OCI-LY1 (cell line): ENCODE results near the gene ZNF275.

Experiments used
- H2AFZ ChIP-seq: fragments of 200-600 bp; sonication (generic), shearing (Covaris generic); 2 replicates; pipeline ENCODE4 v1.6.0; 2014; ENCODE audit warnings: antibody characterized with exemption, mild to moderate bottlenecking, low read length
- H3F3A ChIP-seq: fragments of 200-600 bp; sonication (generic), shearing (Covaris generic); 2 replicates; pipeline ENCODE4 v1.6.0; 2014; ENCODE audit warnings: mild to moderate bottlenecking, antibody characterized with exemption, low read length, moderate library complexity; ENCODE audit not compliant: insufficient read depth
- H3K27ac ChIP-seq: fragments of 200-600 bp; sonication (generic); 2 replicates; pipeline ENCODE4 v1.5.1; 2014; ENCODE audit warnings: low read length, mixed run types, mild to moderate bottlenecking, low read depth; ENCODE audit not compliant: poor library complexity, severe bottlenecking
- H3K27me3 ChIP-seq: fragments of 200-600 bp; sonication (generic); 2 replicates; pipeline ENCODE4 v1.6.0; 2014; ENCODE audit warnings: antibody characterized with exemption, mild to moderate bottlenecking, low read length, moderate library complexity; ENCODE audit not compliant: insufficient read depth
- H3K36me3 ChIP-seq: fragments of 200-600 bp; sonication (generic); 2 replicates; pipeline ENCODE4 v1.6.1; 2014; ENCODE audit warnings: mild to moderate bottlenecking, antibody characterized with exemption, low read length, moderate library complexity, mixed read lengths; ENCODE audit not compliant: insufficient read depth
- H3K4me1 ChIP-seq: fragments of 200-600 bp; sonication (generic); 2 replicates; pipeline ENCODE4 v1.5.1; 2014; ENCODE audit warnings: mild to moderate bottlenecking, low read length, moderate library complexity; ENCODE audit not compliant: insufficient read depth, severe bottlenecking
- H3K4me2 ChIP-seq: fragments of 200-600 bp; sonication (generic), shearing (Covaris generic); 2 replicates; pipeline ENCODE4 v1.6.1; 2014; ENCODE audit warnings: low read length
- H3K4me3 ChIP-seq: fragments of 200-600 bp; sonication (generic); 2 replicates; pipeline ENCODE4 v1.5.1; 2014; ENCODE audit warnings: low read length, low read depth, mild to moderate bottlenecking, mixed read lengths; ENCODE audit not compliant: poor library complexity, severe bottlenecking
- H3K79me2 ChIP-seq: fragments of 200-600 bp; shearing (Covaris generic); 2 replicates; pipeline ENCODE4 v1.6.1; 2016; ENCODE audit warnings: mixed run types, low read length, mixed read lengths; ENCODE audit not compliant: insufficient read depth
- H3K9ac ChIP-seq: fragments of 200-600 bp; sonication (generic), shearing (Covaris generic); 2 replicates; pipeline ENCODE4 v1.6.1; 2014; ENCODE audit warnings: mild to moderate bottlenecking, low read length, mixed read lengths
- H3K9me2 ChIP-seq: fragments of 200-600 bp; sonication (generic), shearing (Covaris generic); 2 replicates; pipeline ENCODE4 v1.6.1; 2014; ENCODE audit warnings: low read depth, mild to moderate bottlenecking, low read length, mixed read lengths
- H3K9me3 ChIP-seq: fragments of 200-600 bp; shearing (Covaris generic); 2 replicates; pipeline ENCODE4 v1.6.1; 2014; ENCODE audit warnings: low read length, mixed read lengths
- H4K20me1 ChIP-seq: fragments of 200-600 bp; sonication (generic), shearing (Covaris generic); 2 replicates; pipeline ENCODE4 v1.6.0; 2016; ENCODE audit warnings: mild to moderate bottlenecking, low read length; ENCODE audit not compliant: insufficient read depth
- EZH2 ChIP-seq: fragments of 200-600 bp; sonication (generic), shearing (Covaris generic); IDR thresholded peaks from 2 replicates; pipeline ENCODE4 v1.8.0; 2017; ENCODE audit warnings: borderline replicate concordance, mixed run types, mild to moderate bottlenecking, antibody characterized with exemption, low read length, moderate library complexity, mixed read lengths
- TF ChIP-seq, protein P1 (sequence below): fragments of 200-600 bp; sonication (generic), shearing (Covaris generic); IDR thresholded peaks from 2 replicates; pipeline ENCODE4 v1.5.1; 2017; ENCODE audit warnings: mild to moderate bottlenecking, antibody characterized with exemption, low read length, moderate library complexity, mixed read lengths

Gene ZNF275

GRCh38 chrX:153370293-153371055 is 36.5 kb downstream of the ZNF275 start:
- no peaks in the 10 kb centered on the region for H4K20me1 ChIP-seq
- TF ChIP-seq, protein P1, sequence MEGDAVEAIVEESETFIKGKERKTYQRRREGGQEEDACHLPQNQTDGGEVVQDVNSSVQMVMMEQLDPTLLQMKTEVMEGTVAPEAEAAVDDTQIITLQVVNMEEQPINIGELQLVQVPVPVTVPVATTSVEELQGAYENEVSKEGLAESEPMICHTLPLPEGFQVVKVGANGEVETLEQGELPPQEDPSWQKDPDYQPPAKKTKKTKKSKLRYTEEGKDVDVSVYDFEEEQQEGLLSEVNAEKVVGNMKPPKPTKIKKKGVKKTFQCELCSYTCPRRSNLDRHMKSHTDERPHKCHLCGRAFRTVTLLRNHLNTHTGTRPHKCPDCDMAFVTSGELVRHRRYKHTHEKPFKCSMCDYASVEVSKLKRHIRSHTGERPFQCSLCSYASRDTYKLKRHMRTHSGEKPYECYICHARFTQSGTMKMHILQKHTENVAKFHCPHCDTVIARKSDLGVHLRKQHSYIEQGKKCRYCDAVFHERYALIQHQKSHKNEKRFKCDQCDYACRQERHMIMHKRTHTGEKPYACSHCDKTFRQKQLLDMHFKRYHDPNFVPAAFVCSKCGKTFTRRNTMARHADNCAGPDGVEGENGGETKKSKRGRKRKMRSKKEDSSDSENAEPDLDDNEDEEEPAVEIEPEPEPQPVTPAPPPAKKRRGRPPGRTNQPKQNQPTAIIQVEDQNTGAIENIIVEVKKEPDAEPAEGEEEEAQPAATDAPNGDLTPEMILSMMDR = no peak
- TF ChIP-seq EZH2 = no peak
- no peaks in the 10 kb centered on the region for H3K9me2 ChIP-seq
- no peak overlapping the region for H3K4me2 ChIP-seq
- H3K36me3 ChIP-seq = no peaks in the 10 kb centered on the region
- H3K79me2 ChIP-seq = no peaks in the 10 kb centered on the region
- no peak overlapping the region for H2AFZ ChIP-seq
- H3K4me1 ChIP-seq = peaks cover 7% of the 10 kb centered on the region
- no peaks in the 10 kb centered on the region for H3F3A ChIP-seq
- no peak overlapping the region for H3K4me3 ChIP-seq
- H3K27ac ChIP-seq = no peak overlapping the region
- H3K9ac ChIP-seq = no peak overlapping the region
- no peaks in the 10 kb centered on the region for H3K27me3 ChIP-seq
- H3K9me3 ChIP-seq = no peaks in the 10 kb centered on the region

GRCh38 chrX:153371256-153371655 is 37.3 kb downstream of the ZNF275 start:
- Histone ChIP-seq H3K9ac (no peak overlapping the region), H3K4me1 (peaks cover 7% of the 10 kb centered on the region), H3K9me2 (no peaks in the 10 kb centered on the region), H3K27me3 (no peaks in the 10 kb centered on the region), H3K4me3 (no peak overlapping the region), H3K79me2 (no peaks in the 10 kb centered on the region), H3K4me2 (no peak overlapping the region), H3K36me3 (no peaks in the 10 kb centered on the region), H3K9me3 (no peaks in the 10 kb centered on the region), H3K27ac (no peak overlapping the region), H2AFZ (no peak overlapping the region), H3F3A (no peaks in the 10 kb centered on the region), H4K20me1 (no peaks in the 10 kb centered on the region)
- TF ChIP-seq, protein P1 = no peak
- TF ChIP-seq EZH2 = no peak

DNA sequence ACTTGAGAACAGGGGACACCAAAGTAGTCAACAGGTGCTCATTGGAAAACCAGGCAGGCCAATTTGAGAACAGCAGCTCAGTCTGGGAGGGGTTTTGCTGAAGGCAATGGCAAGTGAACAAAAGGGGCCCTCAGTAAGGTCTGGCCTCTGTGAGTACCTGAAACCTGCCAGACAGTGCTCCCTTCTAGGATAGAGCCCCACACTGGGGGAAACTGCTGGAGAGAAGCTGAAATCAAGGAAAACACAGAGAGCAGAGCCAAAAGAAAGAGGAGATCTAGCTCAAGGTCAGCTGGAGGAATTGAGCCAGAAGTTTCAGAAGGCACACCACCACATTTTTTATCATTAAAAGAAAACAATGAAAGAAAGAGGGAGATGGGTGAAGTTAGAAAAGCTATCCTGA is 39.0 kb downstream of the ZNF275 start:
- Histone ChIP-seq H3F3A (no peaks in the 10 kb centered on the region), H3K36me3 (no peaks in the 10 kb centered on the region), H3K9me2 (no peaks in the 10 kb centered on the region), H3K4me2 (no peak overlapping the region), H3K27ac (no peak overlapping the region), H4K20me1 (no peaks in the 10 kb centered on the region), H3K4me3 (no peak overlapping the region), H2AFZ (no peak overlapping the region), H3K4me1 (peaks cover 7% of the 10 kb centered on the region), H3K9ac (no peak overlapping the region), H3K27me3 (no peaks in the 10 kb centered on the region), H3K9me3 (no peaks in the 10 kb centered on the region), H3K79me2 (no peaks in the 10 kb centered on the region)
- TF ChIP-seq, protein P1 = no peak
- TF ChIP-seq EZH2 = no peak
